WERI-Rb-1 (cell line): Measurements from ENCODE around the gene VPS16.

Experiments used
- DNase-seq: peaks from one replicate; pipeline ENCODE4 v3.0.0-alpha.2; 2020
- H3K27ac ChIP-seq: fragments of 250-450 bp; sonication (Bioruptor Pico); 2 replicates; pipeline ENCODE4 v1.5.1; 2020; ENCODE audit warnings: mild to moderate bottlenecking, moderate library complexity
- H3K27me3 ChIP-seq: fragments of 250-450 bp; sonication (Bioruptor Pico); 2 replicates; pipeline ENCODE4 v1.5.1; 2021; ENCODE audit warnings: mild to moderate bottlenecking, low read depth, moderate library complexity; ENCODE audit not compliant: insufficient read depth, severe bottlenecking
- H3K36me3 ChIP-seq: fragments of 250-450 bp; sonication (Bioruptor Pico); 2 replicates; pipeline ENCODE4 v1.5.1; 2020; ENCODE audit warnings: mild to moderate bottlenecking, moderate library complexity
- H3K4me3 ChIP-seq: 2 replicates; pipeline ENCODE4 v1.5.1; 2011; ENCODE audit warnings: low read depth, mild to moderate bottlenecking, control low read depth, low read length
- H3K9me3 ChIP-seq: fragments of 250-450 bp; sonication (Bioruptor Pico); 2 replicates; pipeline ENCODE4 v1.5.1; 2021; ENCODE audit warnings: mild to moderate bottlenecking, moderate library complexity; ENCODE audit not compliant: severe bottlenecking
- TF ChIP-seq, protein P1 (sequence below): IDR thresholded peaks from 2 replicates; pipeline ENCODE4 v1.5.1; 2011; ENCODE audit warnings: low read depth, mild to moderate bottlenecking, control low read depth, inconsistent platforms, low read length

Gene VPS16

DNA sequence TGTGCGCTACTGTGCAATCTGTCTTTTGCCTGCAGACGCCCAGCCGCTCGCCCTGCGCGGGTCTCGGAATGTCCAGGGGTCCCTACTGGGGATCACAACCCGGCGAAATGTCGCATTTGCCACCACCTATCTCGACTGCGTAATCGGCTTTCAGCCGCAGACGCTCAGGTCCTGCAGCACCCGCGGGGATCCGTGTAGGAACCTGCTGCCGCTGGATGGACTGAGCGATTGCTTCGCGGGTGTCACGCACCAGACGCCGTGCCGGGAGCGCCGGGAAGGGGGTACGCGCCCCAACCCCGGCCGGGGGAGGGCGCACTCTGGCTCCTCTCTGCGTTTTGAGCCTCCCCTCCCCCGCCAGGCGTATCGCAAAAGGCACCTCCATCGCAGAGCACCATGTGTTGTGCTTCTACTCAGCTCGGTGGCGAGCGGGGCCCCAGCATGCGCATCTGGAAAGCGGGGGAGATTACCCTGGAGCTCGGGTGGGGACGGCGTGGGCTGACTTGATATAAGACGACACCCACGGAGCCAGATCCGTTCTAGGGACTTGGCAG is 32.0 kb downstream of the VPS16 start:
- H3K36me3 ChIP-seq: peaks cover 10% of the 10 kb centered on the region; the same call in 1 of the 2 replicates
- H3K9me3 ChIP-seq: no peaks in the 10 kb centered on the region
- no peaks in the 10 kb centered on the region for H3K27me3 ChIP-seq
- H3K27ac ChIP-seq: peak overlapping the region; percentile 72
- TF ChIP-seq, protein P1, sequence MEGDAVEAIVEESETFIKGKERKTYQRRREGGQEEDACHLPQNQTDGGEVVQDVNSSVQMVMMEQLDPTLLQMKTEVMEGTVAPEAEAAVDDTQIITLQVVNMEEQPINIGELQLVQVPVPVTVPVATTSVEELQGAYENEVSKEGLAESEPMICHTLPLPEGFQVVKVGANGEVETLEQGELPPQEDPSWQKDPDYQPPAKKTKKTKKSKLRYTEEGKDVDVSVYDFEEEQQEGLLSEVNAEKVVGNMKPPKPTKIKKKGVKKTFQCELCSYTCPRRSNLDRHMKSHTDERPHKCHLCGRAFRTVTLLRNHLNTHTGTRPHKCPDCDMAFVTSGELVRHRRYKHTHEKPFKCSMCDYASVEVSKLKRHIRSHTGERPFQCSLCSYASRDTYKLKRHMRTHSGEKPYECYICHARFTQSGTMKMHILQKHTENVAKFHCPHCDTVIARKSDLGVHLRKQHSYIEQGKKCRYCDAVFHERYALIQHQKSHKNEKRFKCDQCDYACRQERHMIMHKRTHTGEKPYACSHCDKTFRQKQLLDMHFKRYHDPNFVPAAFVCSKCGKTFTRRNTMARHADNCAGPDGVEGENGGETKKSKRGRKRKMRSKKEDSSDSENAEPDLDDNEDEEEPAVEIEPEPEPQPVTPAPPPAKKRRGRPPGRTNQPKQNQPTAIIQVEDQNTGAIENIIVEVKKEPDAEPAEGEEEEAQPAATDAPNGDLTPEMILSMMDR: peak; percentile 46
- peak; percentile 70 for DNase-seq
- peak overlapping the region; percentile 75 for H3K4me3 ChIP-seq

DNA sequence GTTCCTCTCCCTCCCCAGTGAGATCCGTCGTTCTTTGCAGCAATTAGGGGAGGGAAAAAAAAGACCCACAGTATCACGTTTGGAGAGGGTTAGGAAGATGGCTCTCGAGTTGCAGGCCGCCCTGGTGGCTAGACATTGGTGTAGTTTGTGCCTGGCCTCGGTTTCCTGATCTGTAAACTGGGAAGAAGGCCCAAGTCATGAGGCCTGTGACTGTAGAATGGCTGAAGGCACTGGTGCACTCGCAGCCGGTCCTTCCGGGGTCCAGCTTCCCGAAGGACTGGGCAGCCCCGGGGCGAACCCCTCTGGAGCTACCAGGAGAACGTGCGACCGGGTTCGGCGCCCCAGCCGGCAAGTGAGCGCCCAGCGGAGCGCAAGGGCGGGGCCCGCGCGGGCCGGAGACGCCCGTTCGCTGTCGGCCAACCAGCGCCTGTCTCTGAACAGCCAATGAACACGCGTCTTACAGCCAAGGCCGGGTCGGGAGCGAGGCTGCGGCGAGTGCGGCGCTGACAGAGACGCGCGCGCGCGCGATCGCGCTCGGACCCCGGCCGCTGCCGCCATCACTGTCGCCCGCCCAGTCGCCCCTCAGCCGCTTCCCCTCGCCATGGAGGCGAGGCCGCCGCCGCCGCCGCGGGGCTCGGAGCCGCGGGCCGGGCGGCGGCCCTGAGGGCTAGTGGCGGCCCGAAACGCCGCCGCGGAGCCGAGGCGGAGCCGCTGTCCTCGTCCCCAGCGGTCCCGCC is 32.6 kb downstream of the VPS16 start, which contains the start of gene PTPRA:
Gene PTPRA (plus strand): TSS at position 472 of the 737 bp plus-strand sequence. CDS start 90,797 bp downstream, outside the sequence.
- H3K9me3 ChIP-seq: no peaks in the 10 kb centered on the region
- H3K27me3 ChIP-seq: no peaks in the 10 kb centered on the region
- H3K36me3 ChIP-seq: peaks cover 13% of the 10 kb centered on the region; the same call in 1 of the 2 replicates
- peak; percentile 92 for DNase-seq
- TF ChIP-seq, protein P1: no peak
- H3K27ac ChIP-seq: peak within 1 kb of the TSS; percentile 72
- peak within 1 kb of the TSS; percentile 75 for H3K4me3 ChIP-seq

GRCh38 chr20:2873747-2874041 is 33.1 kb downstream of the VPS16 start:
- peak; percentile 53 for DNase-seq
- peak overlapping the region; percentile 70 for H3K4me3 ChIP-seq
- H3K9me3 ChIP-seq: no peaks in the 10 kb centered on the region
- peak overlapping the region; percentile 43 for H3K27ac ChIP-seq
- no peaks in the 10 kb centered on the region for H3K27me3 ChIP-seq
- peaks cover 13% of the 10 kb centered on the region; the same call in 1 of the 2 replicates for H3K36me3 ChIP-seq
- TF ChIP-seq, protein P1: no peak

DNA sequence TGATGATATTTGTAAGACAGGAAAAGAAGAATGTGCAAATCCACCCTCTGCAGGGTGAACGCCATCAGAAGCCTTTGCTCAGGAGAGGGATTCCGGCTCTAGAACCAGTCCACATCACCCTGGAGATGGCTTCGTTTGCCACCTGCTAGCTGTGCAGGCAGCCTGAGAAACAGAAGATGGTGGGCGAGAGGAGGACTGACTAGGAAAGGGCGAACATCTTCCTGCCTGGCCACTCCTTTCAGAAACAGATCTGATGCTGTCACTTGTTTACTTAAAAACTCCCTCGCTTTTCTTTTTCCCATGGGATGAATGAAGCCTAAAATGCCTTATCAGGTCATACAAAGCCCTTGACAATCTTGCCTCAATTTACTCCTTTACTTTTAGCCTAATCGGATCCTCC is 33.9 kb downstream of the VPS16 start:
- Histone ChIP-seq H3K27me3 (no peaks in the 10 kb centered on the region), H3K27ac (no peak overlapping the region), H3K9me3 (no peaks in the 10 kb centered on the region), H3K36me3 (peaks cover 13% of the 10 kb centered on the region; the same call in 1 of the 2 replicates), H3K4me3 (peak overlapping the region; percentile 70)
- no peak for DNase-seq
- TF ChIP-seq, protein P1: no peak

DNA sequence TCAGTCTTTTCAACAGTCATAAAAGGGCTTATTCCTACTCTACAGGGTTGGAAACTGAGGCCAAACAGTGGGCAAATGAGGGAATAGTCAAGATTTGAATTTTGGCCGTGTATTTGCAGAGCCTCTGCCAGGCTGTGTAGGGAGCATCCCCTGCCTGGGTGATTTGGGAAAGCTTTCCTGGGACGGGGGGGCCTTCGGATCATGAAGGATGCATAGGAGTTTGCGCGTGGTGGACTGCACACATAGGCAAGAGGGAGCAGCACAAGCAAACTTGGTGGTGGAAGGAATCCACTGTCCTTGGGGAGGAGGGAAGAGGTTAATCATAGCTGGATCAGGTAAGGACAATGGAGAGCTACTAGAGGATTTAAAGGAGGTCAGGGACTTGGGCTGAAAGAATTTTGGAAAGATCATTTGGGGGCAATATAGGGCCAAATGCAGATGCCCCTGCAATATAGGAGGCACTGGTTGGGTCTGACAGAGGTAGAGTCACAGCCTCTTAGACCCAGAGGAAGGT is 35.2 kb downstream of the VPS16 start:
- Histone ChIP-seq H3K27ac (no peak overlapping the region), H3K4me3 (no peak overlapping the region), H3K27me3 (no peaks in the 10 kb centered on the region), H3K36me3 (peaks cover 13% of the 10 kb centered on the region; the same call in 1 of the 2 replicates), H3K9me3 (no peaks in the 10 kb centered on the region)
- DNase-seq: no peak
- TF ChIP-seq, protein P1: no peak
